Astrocyte (in vitro differentiated cells and primary cell): ENCODE data around the gene ERRFI1. TPM values are rescaled to one million over a fixed set of nuclear protein-coding genes. Genes with fewer than 3 reads are reported as not detected.
A peak's percentile ranks its signal among the peaks of the same experiment; 100 is the strongest.

Source experiments
- DNase-seq: peaks from one replicate; pipeline ENCODE4 v3.0.0-alpha.2; 2010; ENCODE audit warnings: low read depth
- FAIRE-seq: peaks from 2 replicates; lab custom pipeline; 2011; peaks lifted over from hg19 to GRCh38; lab: Jason Lieb, UNC
- H2AFZ ChIP-seq: 2 replicates; pipeline ENCODE4 v1.6.0; 2012; ENCODE audit warnings: low read depth, low read length, inconsistent platforms
- H3K27ac ChIP-seq: 2 replicates; pipeline ENCODE4 v1.5.1; 2011; ENCODE audit warnings: low read depth, low read length, inconsistent platforms
- H3K27me3 ChIP-seq: 2 replicates; pipeline ENCODE4 v1.6.0; 2011; ENCODE audit warnings: low read length, inconsistent platforms; ENCODE audit not compliant: insufficient read depth
- H3K36me3 ChIP-seq: 2 replicates; pipeline ENCODE4 v1.5.1; 2011; ENCODE audit warnings: low read length, inconsistent platforms; ENCODE audit not compliant: insufficient read depth
- H3K4me1 ChIP-seq: 2 replicates; pipeline ENCODE4 v1.5.1; 2011; ENCODE audit warnings: low read length, inconsistent platforms; ENCODE audit not compliant: insufficient read depth
- H3K4me2 ChIP-seq: 2 replicates; pipeline ENCODE4 v1.6.0; 2012; ENCODE audit warnings: low read length, inconsistent platforms
- H3K4me3 ChIP-seq: 2 replicates; pipeline ENCODE4 v1.5.1; 2011; ENCODE audit warnings: low read depth, mild to moderate bottlenecking, low read length, inconsistent platforms; ENCODE audit not compliant: insufficient read depth
- H3K79me2 ChIP-seq: 2 replicates; pipeline ENCODE4 v1.6.0; 2012; ENCODE audit warnings: mild to moderate bottlenecking, low read length, inconsistent platforms; ENCODE audit not compliant: insufficient read depth
- H3K9ac ChIP-seq: 2 replicates; pipeline ENCODE4 v1.6.0; 2012; ENCODE audit warnings: mild to moderate bottlenecking, low read length, inconsistent platforms
- H3K9me3 ChIP-seq: 2 replicates; pipeline ENCODE4 v1.5.1; 2012; ENCODE audit warnings: low read depth, mild to moderate bottlenecking, low read length, inconsistent platforms; ENCODE audit not compliant: insufficient read depth
- H4K20me1 ChIP-seq: 2 replicates; pipeline ENCODE4 v1.6.0; 2012; ENCODE audit warnings: low read length, inconsistent platforms; ENCODE audit not compliant: insufficient read depth
- H3K27ac Mint-ChIP-seq: one replicate; pipeline ENCODE4 v1.8.0; 2021; ENCODE audit warnings: mild to moderate bottlenecking, mixed read lengths; ENCODE audit not compliant: unreplicated experiment
- H3K27me3 Mint-ChIP-seq: one replicate; pipeline ENCODE4 v1.8.0; 2021; ENCODE audit warnings: low read depth, mixed read lengths; ENCODE audit not compliant: unreplicated experiment
- H3K36me3 Mint-ChIP-seq: one replicate; pipeline ENCODE4 v1.8.0; 2021; ENCODE audit warnings: low read depth, mixed read lengths; ENCODE audit not compliant: unreplicated experiment
- H3K4me1 Mint-ChIP-seq: one replicate; pipeline ENCODE4 v1.8.0; 2021; ENCODE audit warnings: low read depth, mixed read lengths; ENCODE audit not compliant: unreplicated experiment
- H3K4me3 Mint-ChIP-seq: one replicate; pipeline ENCODE4 v1.8.0; 2021; ENCODE audit warnings: mild to moderate bottlenecking, moderate library complexity, mixed read lengths; ENCODE audit not compliant: unreplicated experiment
- H3K9me3 Mint-ChIP-seq: one replicate; pipeline ENCODE4 v1.8.0; 2021; ENCODE audit warnings: mild to moderate bottlenecking, mixed read lengths; ENCODE audit not compliant: unreplicated experiment
- EZH2 ChIP-seq: IDR thresholded peaks from 2 replicates; pipeline ENCODE4 v1.6.1; 2012; ENCODE audit warnings: mild to moderate bottlenecking, low read length, inconsistent platforms; ENCODE audit not compliant: insufficient read depth
- total RNA-seq: library from RNA; stranded (reverse); gene quantifications from 2 replicates; pipeline ENCODE4 v1.2.1, GENCODE V29; 2021
- TF ChIP-seq, protein P1 (sequence below): IDR thresholded peaks from 2 replicates; pipeline ENCODE4 v1.5.1; 2011; ENCODE audit warnings: low read depth, mild to moderate bottlenecking, inconsistent platforms, low read length, moderate library complexity; ENCODE audit not compliant: insufficient read depth

The ERRFI1 gene
- total RNA-seq, 1 donor from 2014 or later: 81.5 TPM

- Histone ChIP-seq H3K4me3 (no peak overlapping the region), H3K9me3 (no peaks in the 10 kb centered on the region), H3K36me3 (no peaks in the 10 kb centered on the region), H2AFZ (peak overlapping the region; percentile 37), H3K4me2 (peak overlapping the region; percentile 44), H4K20me1 (no peaks in the 10 kb centered on the region), H3K27ac (peak overlapping the region; percentile 82), H3K4me1 (peaks cover 25% of the 10 kb centered on the region), H3K27me3 (no peaks in the 10 kb centered on the region), H3K79me2 (no peaks in the 10 kb centered on the region), H3K9ac (peak overlapping the region; percentile 45)
- peak; percentile 95 for DNase-seq
- H3K27ac Mint-ChIP-seq: peak overlapping the region; percentile 90
- TF ChIP-seq, protein P1, sequence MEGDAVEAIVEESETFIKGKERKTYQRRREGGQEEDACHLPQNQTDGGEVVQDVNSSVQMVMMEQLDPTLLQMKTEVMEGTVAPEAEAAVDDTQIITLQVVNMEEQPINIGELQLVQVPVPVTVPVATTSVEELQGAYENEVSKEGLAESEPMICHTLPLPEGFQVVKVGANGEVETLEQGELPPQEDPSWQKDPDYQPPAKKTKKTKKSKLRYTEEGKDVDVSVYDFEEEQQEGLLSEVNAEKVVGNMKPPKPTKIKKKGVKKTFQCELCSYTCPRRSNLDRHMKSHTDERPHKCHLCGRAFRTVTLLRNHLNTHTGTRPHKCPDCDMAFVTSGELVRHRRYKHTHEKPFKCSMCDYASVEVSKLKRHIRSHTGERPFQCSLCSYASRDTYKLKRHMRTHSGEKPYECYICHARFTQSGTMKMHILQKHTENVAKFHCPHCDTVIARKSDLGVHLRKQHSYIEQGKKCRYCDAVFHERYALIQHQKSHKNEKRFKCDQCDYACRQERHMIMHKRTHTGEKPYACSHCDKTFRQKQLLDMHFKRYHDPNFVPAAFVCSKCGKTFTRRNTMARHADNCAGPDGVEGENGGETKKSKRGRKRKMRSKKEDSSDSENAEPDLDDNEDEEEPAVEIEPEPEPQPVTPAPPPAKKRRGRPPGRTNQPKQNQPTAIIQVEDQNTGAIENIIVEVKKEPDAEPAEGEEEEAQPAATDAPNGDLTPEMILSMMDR: no peak
- no peak for TF ChIP-seq EZH2
- H3K27me3 Mint-ChIP-seq: no peaks in the 10 kb centered on the region
- peaks cover 23% of the 10 kb centered on the region for H3K4me1 Mint-ChIP-seq
- no peaks in the 10 kb centered on the region for H3K36me3 Mint-ChIP-seq
- FAIRE-seq: no peak
- H3K9me3 Mint-ChIP-seq: peaks cover 2% of the 10 kb centered on the region
- H3K4me3 Mint-ChIP-seq: no peak overlapping the region
These were observed 21.8 kb upstream of the ERRFI1 start for GRCh38 chr1:8047686-8048445.

GRCh38 chr1:8047112-8047511 is 21.0 kb upstream of the ERRFI1 start:
- TF ChIP-seq, protein P1: no peak
- TF ChIP-seq EZH2: no peak
- H3K27me3 ChIP-seq: no peaks in the 10 kb centered on the region
- FAIRE-seq (no peak), DNase-seq (peak; percentile 55)
- no peaks in the 10 kb centered on the region for H3K9me3 ChIP-seq
- H3K79me2 ChIP-seq: no peaks in the 10 kb centered on the region
- H3K27ac ChIP-seq: peak overlapping the region; percentile 82
- no peak overlapping the region for H2AFZ ChIP-seq
- Mint-ChIP-seq H3K27me3 (no peaks in the 10 kb centered on the region), H3K4me1 (peaks cover 23% of the 10 kb centered on the region), H3K27ac (peak overlapping the region; percentile 64), H3K4me3 (no peak overlapping the region), H3K36me3 (no peaks in the 10 kb centered on the region), H3K9me3 (peaks cover 4% of the 10 kb centered on the region)
- no peak overlapping the region for H3K4me3 ChIP-seq
- peak overlapping the region; percentile 45 for H3K9ac ChIP-seq
- no peaks in the 10 kb centered on the region for H4K20me1 ChIP-seq
- H3K4me2 ChIP-seq: peak overlapping the region; percentile 44
- no peaks in the 10 kb centered on the region for H3K36me3 ChIP-seq
- H3K4me1 ChIP-seq: peaks cover 25% of the 10 kb centered on the region

- no peak overlapping the region for H3K27ac Mint-ChIP-seq
- no peak overlapping the region for H3K9ac ChIP-seq
- H3K27ac ChIP-seq: peak overlapping the region; percentile 82
- H3K4me3 ChIP-seq: no peak overlapping the region
- no peaks in the 10 kb centered on the region for H3K27me3 ChIP-seq
- TF ChIP-seq EZH2: no peak
- TF ChIP-seq, protein P1: no peak
- H3K36me3 Mint-ChIP-seq: no peaks in the 10 kb centered on the region
- no peak overlapping the region for H2AFZ ChIP-seq
- no peaks in the 10 kb centered on the region for H3K36me3 ChIP-seq
- H3K4me1 ChIP-seq: peaks cover 25% of the 10 kb centered on the region
- FAIRE-seq: no peak
- H3K4me1 Mint-ChIP-seq: peaks cover 22% of the 10 kb centered on the region
- H3K4me2 ChIP-seq: no peak overlapping the region
- no peaks in the 10 kb centered on the region for H3K79me2 ChIP-seq
- H3K4me3 Mint-ChIP-seq: no peak overlapping the region
- H3K27me3 Mint-ChIP-seq: no peaks in the 10 kb centered on the region
- no peak for DNase-seq
- H4K20me1 ChIP-seq: no peaks in the 10 kb centered on the region
- H3K9me3 ChIP-seq: no peaks in the 10 kb centered on the region
- H3K9me3 Mint-ChIP-seq: peaks cover 5% of the 10 kb centered on the region
These were observed 20.3 kb upstream of the ERRFI1 start for GRCh38 chr1:8046391-8046790.
